DMS153 (cell line): ENCODE measurements around the gene INTS1.
"Not testable (repeated sequence)": the region's sequence is repeated elsewhere in the genome, so short reads cannot be mapped to it uniquely, and the experiment has no call there.

ENCODE experiments used
- DNase-seq: peaks from one replicate; lab custom pipeline; 2025; lab: John Stamatoyannopoulos, UW

INTS1 gene

DNA sequence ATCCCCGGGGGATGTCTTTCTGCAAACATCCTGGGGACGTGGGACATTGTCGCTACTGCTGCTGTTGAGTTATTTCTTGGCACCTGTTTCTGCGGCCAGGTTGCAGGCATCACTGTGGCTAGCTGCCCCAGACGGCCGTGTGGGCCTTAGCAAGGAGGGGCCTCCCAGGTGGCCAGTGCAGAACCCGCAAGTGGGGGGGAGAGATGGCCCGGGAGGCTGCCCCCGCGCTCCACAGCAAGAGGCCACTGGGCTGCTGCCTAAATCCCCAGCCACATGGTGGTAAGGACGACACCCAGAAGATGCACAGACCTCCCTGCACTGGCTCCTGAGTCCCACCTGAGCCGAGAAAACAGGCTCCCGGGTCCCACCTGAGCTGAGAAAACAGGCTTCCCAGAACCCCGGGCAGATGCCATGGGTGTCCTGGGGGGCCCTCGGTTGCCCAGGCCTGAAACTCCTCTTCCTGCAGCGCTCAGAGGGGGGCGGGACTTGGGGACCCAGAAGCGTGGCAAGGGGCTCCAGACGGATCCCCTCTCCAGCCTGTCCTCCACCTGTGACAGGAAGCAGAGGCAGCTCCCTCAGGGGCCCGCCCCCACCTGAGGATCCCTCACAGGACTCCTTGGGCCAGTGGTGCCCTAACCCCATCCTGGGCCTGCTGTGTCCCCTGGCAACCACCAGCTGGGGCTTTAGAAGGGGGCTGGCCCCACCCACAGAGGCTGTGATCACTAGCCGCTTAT, 25.4 kb upstream of the INTS1 start:
- DNase-seq, result no peak

DNA sequence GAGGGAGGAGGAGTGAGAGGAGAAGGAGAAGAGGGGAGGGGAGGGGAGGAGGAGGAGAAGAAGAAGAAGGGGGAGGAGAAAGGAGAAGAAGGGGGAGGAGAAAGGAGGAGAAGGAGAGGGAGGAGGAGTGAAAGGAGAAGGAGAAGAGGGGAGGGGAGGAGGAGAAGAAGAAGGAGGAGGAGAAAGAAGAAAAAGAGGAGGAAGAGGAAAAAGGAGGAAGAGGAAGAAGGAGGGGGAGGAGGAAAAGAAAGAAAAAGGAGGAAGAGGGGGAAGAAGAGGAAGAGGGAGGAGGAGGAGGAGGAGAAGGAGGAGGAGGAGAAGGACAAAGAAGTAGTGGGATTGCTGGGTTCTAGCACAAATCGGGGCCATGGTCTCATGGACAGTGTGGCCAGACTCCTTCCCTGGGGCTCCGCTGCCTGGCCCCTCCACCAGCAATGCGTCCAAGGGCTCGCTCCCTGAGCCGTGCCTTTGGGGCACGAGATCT, 22.1 kb upstream of the INTS1 start:
- DNase-seq, result no peak

- DNase-seq, result no peak
Observed at GRCh38 chr7:1525409-1525808, 21.2 kb upstream of the INTS1 start.

DNA sequence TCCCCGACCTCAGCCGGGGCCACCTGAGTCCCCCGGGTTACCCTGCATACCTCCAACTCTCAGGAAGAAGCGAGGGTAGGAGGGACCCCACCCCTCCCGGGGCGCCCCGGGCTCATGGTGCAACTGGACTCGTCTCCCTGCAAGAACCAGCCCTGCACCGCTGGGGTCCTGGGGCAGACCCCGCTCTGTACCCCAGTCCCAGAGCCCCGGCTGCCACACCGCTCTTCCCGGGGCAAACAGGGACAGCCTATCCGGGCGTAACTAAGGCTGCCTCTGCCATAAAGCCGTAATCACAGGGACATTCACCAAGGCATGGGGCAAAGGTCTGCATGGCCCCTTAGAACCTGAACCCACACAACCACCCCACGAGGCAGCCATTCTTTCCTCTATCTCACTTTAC, 19.7 kb upstream of the INTS1 start:
- no peak for DNase-seq

DNA sequence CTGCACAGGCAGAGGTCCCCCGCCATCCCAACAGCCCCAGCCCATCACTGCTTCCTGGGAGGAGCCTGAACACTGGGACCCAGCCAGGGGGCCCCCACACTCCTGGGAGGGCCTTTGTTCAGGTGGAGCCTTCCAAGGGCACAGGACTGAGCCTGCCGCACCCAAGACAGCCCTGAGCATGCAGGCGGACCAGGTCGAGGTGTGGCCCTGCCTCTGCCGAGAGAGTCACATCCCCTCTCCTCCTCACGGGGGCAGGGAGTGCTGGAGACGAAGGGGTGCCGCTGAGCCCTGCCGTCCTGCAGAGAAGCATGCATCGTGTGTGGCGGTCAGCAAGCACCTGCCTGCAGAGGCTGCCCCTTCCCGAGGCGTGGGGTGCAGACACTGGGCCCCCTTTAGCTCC, 19.0 kb upstream of the INTS1 start:
- no peak for DNase-seq

DNA sequence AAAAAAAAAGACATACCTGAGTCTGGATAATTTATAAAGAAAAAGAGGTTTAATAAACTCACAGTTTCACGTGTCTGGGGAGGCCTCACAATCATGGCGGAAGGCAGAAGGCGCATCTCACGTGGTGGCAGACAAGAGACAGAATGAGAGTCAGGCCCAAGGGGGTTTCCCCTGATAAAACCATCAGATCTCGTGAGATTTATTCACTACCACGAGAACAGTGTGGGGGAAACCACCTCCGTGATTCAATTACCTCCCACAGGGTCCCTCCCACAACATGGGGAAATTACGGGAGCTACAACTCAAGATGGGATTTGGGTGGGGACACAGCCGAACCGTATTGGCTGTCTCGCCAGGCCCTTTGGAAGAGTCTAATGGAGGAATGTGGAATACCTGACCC, 17.3 kb upstream of the INTS1 start:
- no peak for DNase-seq

DNA sequence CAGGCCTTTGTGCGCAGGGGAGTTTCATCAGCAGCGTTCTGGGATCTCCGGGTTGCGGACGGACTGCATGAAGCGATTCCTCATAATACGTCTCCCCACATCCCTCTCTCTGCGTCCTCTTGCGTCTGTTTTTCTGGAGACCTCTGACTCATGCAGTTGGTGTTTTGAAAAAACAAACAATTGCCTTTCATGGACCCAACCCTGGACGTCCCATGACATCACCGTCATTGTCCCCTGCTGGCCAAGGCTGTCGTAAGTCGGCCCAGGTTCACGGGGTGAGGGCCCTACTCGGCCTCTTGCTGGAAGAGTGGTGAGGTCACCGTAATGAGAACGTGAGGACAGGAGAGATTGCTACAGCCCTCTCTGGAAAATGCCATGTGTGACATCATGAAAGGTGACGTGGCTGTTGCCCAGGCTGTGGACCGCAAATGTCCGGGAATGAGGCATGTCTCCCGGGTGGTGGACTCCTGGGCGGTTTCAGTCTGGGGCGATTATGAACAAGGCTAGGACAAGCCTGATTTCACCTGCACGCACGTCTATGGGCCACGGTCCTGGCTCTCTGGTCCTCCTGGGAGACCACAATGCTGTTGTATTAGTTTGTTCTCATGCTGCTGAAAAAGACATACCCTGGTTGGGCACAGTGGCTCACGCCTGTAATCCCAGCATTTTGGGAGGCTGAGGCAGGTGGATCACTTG, 16.5 kb upstream of the INTS1 start:
- no peak for DNase-seq

- DNase-seq, result not testable (repeated sequence)
Observed at GRCh38 chr7:1519322-1519922, 15.2 kb upstream of the INTS1 start.

- no peak for DNase-seq
Observed at GRCh38 chr7:1516586-1517251, 12.5 kb upstream of the INTS1 start.

GRCh38 chr7:1515509-1515967, 11.3 kb upstream of the INTS1 start:
- DNase-seq, result not testable (repeated sequence)

- DNase-seq, result no peak
Observed at GRCh38 chr7:1514995-1515401, 10.8 kb upstream of the INTS1 start.

GRCh38 chr7:1514407-1514806, 10.2 kb upstream of the INTS1 start:
- DNase-seq, result no peak

GRCh38 chr7:1513657-1514095, 9.5 kb upstream of the INTS1 start:
- DNase-seq, result no peak

GRCh38 chr7:1512781-1513656, 8.8 kb upstream of the INTS1 start:
- DNase-seq, result no peak

DNA sequence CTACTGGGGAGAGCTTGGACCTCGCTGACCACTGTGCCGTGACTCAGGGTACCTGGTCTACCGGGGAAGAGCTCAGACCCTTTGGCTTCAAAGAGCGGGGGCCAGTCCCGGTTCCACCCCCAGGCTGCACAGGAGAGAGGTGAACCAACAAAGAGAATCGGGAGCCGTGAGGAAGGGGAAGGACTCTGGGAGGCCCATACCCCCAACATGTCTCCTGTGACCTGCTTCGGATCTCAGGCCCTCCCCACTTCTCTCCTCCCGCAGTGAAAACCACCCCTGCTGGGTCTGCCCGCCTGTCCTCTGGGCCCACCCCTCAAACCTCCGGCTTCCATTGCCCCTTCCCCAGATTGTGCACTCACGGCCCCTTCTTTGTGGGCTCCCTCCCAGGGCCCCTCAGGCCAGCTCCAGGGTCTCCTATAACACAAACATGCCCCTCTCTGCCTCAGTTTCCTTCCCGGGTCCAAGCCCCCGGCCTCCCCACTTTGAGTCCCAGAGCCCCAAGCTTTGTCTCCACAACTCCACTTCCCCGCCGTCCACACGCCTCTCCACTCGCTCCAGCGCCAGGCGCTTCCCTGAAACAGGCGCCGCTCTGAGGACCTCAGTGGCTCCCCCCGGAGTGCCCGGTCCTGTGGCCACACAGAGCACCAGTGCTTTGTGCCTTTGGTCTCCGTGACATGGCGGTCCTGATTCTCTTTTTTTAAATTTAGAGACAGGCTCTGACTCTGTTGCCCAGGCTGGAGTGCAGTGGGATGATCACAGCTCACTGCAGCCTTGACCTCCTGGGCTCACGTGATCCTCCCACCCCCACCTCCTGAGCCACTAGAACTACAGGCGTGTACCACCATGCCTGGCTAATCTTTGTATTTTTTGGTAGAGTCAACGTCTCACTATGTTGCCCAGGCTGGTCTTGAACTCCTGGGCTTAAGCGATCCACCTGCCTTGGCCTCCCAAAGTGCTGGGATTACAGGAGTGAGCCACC, 7.5 kb upstream of the INTS1 start:
- no peak for DNase-seq

- DNase-seq, result no peak
Observed at GRCh38 chr7:1510780-1511154, 6.6 kb upstream of the INTS1 start.

GRCh38 chr7:1509226-1509625, 5.0 kb upstream of the INTS1 start:
- DNase-seq, result no peak

- DNase-seq, result no peak
Observed at GRCh38 chr7:1508277-1508758, 4.1 kb upstream of the INTS1 start.

GRCh38 chr7:1505731-1506550, 1.8 kb upstream of the INTS1 start:
- peak; percentile 73 for DNase-seq
